Measurements from ENCODE around the gene RFT1.

RFT1 gene

GRCh38 chr3:53166781-53167291 is 36.6 kb upstream of the RFT1 start:
- Histone ChIP-seq H3K36me3 (ENCODE audit: control insufficient read depth in 1 of 2, insufficient read depth in 2 of 2, low read depth in 1 of 2, low read length in 2 of 2) (peaks cover 0 to 29% of the 10 kb centered on the region in 2 experiments), H2BK12ac (ENCODE audit: low read length in 2 of 2) (peak overlapping the region; percentile 73 to 77), H2AFZ (ENCODE audit: low read depth, low read length) (no peak overlapping the region), H4K91ac (ENCODE audit: low read length) (peak overlapping the region; percentile 98), H2BK5ac (ENCODE audit: low read depth, low read length, poor library complexity, severe bottlenecking) (no peak overlapping the region), H2BK120ac (ENCODE audit: low read depth, low read length) (peak overlapping the region; percentile 91), H3K4ac (ENCODE audit: low read depth in 1 of 2, low read length in 2 of 2) (peak overlapping the region; percentile 79 to 98), H3K27ac (ENCODE audit: low read length, poor library complexity, severe bottlenecking) (peak overlapping the region; percentile 5), H3K4me2 (ENCODE audit: low read length, poor library complexity, severe bottlenecking) (no peak overlapping the region), H3K9me3 (ENCODE audit: control insufficient read depth, low read length) (no peaks in the 10 kb centered on the region), H2BK15ac (ENCODE audit: low read depth, poor library complexity, severe bottlenecking) (peak overlapping the region; percentile 45), H4K8ac (ENCODE audit: low read length) (peak overlapping the region; percentile 99), H3K18ac (ENCODE audit: low read depth in 1 of 2, low read length in 2 of 2) (peak overlapping the region; percentile 94 to 99), H3K4me1 (ENCODE audit: control insufficient read depth, insufficient read depth, low read depth, low read length) (peaks cover 50% of the 10 kb centered on the region), H3K9ac (ENCODE audit: low read length) (peak overlapping the region; percentile 68), H3K23ac (ENCODE audit: low read length in 2 of 2) (peak overlapping the region in 1 of 2 experiments; percentile 51), H3K4me3 (ENCODE audit: insufficient read depth in 1 of 2, low read depth in 1 of 2, low read length in 2 of 2) (peak overlapping the region in 1 of 2 experiments; percentile 35), H2AK5ac (ENCODE audit: low read length, severe bottlenecking) (peak overlapping the region; percentile 52), H3K14ac (ENCODE audit: low read length in 2 of 2) (peak overlapping the region in 1 of 2 experiments; percentile 94), H3K79me1 (replicated peaks; ENCODE audit: low read length, poor library complexity, severe bottlenecking) (peaks cover 24% of the 10 kb centered on the region), H3K27me3 (ENCODE audit: control insufficient read depth in 1 of 2, insufficient read depth in 1 of 2, low read length in 2 of 2) (no peaks in the 10 kb centered on the region)
- WGBS, result 34% methylated on average over 9 of the region's 9 CpGs
- peak; percentile 69 for DNase-seq

- Histone ChIP-seq H3K9me3 (ENCODE audit: control insufficient read depth, low read length) (no peaks in the 10 kb centered on the region), H2AFZ (ENCODE audit: low read depth, low read length) (no peak overlapping the region), H4K8ac (ENCODE audit: low read length) (peak overlapping the region; percentile 99), H3K79me1 (replicated peaks; ENCODE audit: low read length, poor library complexity, severe bottlenecking) (peaks cover 23% of the 10 kb centered on the region), H3K18ac (ENCODE audit: low read depth in 1 of 2, low read length in 2 of 2) (peak overlapping the region in 1 of 2 experiments; percentile 99), H3K27me3 (ENCODE audit: control insufficient read depth in 1 of 2, insufficient read depth in 1 of 2, low read length in 2 of 2) (no peaks in the 10 kb centered on the region), H3K9ac (ENCODE audit: low read length) (no peak overlapping the region), H3K36me3 (ENCODE audit: control insufficient read depth in 1 of 2, insufficient read depth in 2 of 2, low read depth in 1 of 2, low read length in 2 of 2) (peaks cover 0 to 28% of the 10 kb centered on the region in 2 experiments), H2BK5ac (ENCODE audit: low read depth, low read length, poor library complexity, severe bottlenecking) (no peak overlapping the region), H3K4ac (ENCODE audit: low read depth in 1 of 2, low read length in 2 of 2) (peak overlapping the region; percentile 79 to 98), H2BK12ac (ENCODE audit: low read length in 2 of 2) (peak overlapping the region; percentile 73 to 77), H3K4me1 (ENCODE audit: control insufficient read depth, insufficient read depth, low read depth, low read length) (peaks cover 44% of the 10 kb centered on the region), H3K14ac (ENCODE audit: low read length in 2 of 2) (peak overlapping the region in 1 of 2 experiments; percentile 94), H3K4me3 (ENCODE audit: insufficient read depth in 1 of 2, low read depth in 1 of 2, low read length in 2 of 2) (no peak overlapping the region), H4K91ac (ENCODE audit: low read length) (peak overlapping the region; percentile 98), H2AK5ac (ENCODE audit: low read length, severe bottlenecking) (no peak overlapping the region), H2BK120ac (ENCODE audit: low read depth, low read length) (no peak overlapping the region), H3K27ac (ENCODE audit: low read length, poor library complexity, severe bottlenecking) (no peak overlapping the region), H2BK15ac (ENCODE audit: low read depth, poor library complexity, severe bottlenecking) (no peak overlapping the region), H3K23ac (ENCODE audit: low read length in 2 of 2) (no peak overlapping the region), H3K4me2 (ENCODE audit: low read length, poor library complexity, severe bottlenecking) (no peak overlapping the region)
- 100% methylated on average over 3 of the region's 4 CpGs for WGBS
- no peak for DNase-seq
These were observed 36.0 kb upstream of the RFT1 start for GRCh38 chr3:53166206-53166605.

- no peak overlapping the region for H3K18ac ChIP-seq (ENCODE audit: low read depth in 1 of 2, low read length in 2 of 2)
- no peak overlapping the region for H2BK5ac ChIP-seq (ENCODE audit: low read depth, low read length, poor library complexity, severe bottlenecking)
- H3K4me1 ChIP-seq (ENCODE audit: control insufficient read depth, insufficient read depth, low read depth, low read length), result peaks cover 43% of the 10 kb centered on the region
- no peak for DNase-seq
- H2AFZ ChIP-seq (ENCODE audit: low read depth, low read length), result no peak overlapping the region
- no peak overlapping the region for H3K4me3 ChIP-seq (ENCODE audit: insufficient read depth in 1 of 2, low read depth in 1 of 2, low read length in 2 of 2)
- H3K79me1 ChIP-seq (replicated peaks; ENCODE audit: low read length, poor library complexity, severe bottlenecking), result peaks cover 23% of the 10 kb centered on the region
- H2AK5ac ChIP-seq (ENCODE audit: low read length, severe bottlenecking), result no peak overlapping the region
- no peak overlapping the region for H2BK120ac ChIP-seq (ENCODE audit: low read depth, low read length)
- H3K4me2 ChIP-seq (ENCODE audit: low read length, poor library complexity, severe bottlenecking), result no peak overlapping the region
- peak overlapping the region; percentile 43 for H4K91ac ChIP-seq (ENCODE audit: low read length)
- H3K23ac ChIP-seq (ENCODE audit: low read length in 2 of 2), result no peak overlapping the region
- no peak overlapping the region for H3K27ac ChIP-seq (ENCODE audit: low read length, poor library complexity, severe bottlenecking)
- H2BK12ac ChIP-seq (ENCODE audit: low read length in 2 of 2), result no peak overlapping the region
- H3K9ac ChIP-seq (ENCODE audit: low read length), result no peak overlapping the region
- WGBS, result 76% methylated on average over 9 of the region's 9 CpGs
- no peak overlapping the region for H3K4ac ChIP-seq (ENCODE audit: low read depth in 1 of 2, low read length in 2 of 2)
- H2BK15ac ChIP-seq (ENCODE audit: low read depth, poor library complexity, severe bottlenecking), result no peak overlapping the region
- no peaks in the 10 kb centered on the region for H3K27me3 ChIP-seq (ENCODE audit: control insufficient read depth in 1 of 2, insufficient read depth in 1 of 2, low read length in 2 of 2)
- no peak overlapping the region for H3K14ac ChIP-seq (ENCODE audit: low read length in 2 of 2)
- H4K8ac ChIP-seq (ENCODE audit: low read length), result no peak overlapping the region
- peaks cover 0 to 19% of the 10 kb centered on the region in 2 experiments for H3K36me3 ChIP-seq (ENCODE audit: control insufficient read depth in 1 of 2, insufficient read depth in 2 of 2, low read depth in 1 of 2, low read length in 2 of 2)
- no peaks in the 10 kb centered on the region for H3K9me3 ChIP-seq (ENCODE audit: control insufficient read depth, low read length)
These were observed 34.7 kb upstream of the RFT1 start for GRCh38 chr3:53164911-53165310.

GRCh38 chr3:53163444-53164387 is 33.5 kb upstream of the RFT1 start:
- Histone ChIP-seq H3K27me3 (ENCODE audit: control insufficient read depth in 1 of 2, insufficient read depth in 1 of 2, low read length in 2 of 2) (no peaks in the 10 kb centered on the region), H3K4me3 (ENCODE audit: insufficient read depth in 1 of 2, low read depth in 1 of 2, low read length in 2 of 2) (peak overlapping the region in 1 of 2 experiments; percentile 77), H3K4me1 (ENCODE audit: control insufficient read depth, insufficient read depth, low read depth, low read length) (peaks cover 36% of the 10 kb centered on the region), H2AFZ (ENCODE audit: low read depth, low read length) (no peak overlapping the region), H2BK5ac (ENCODE audit: low read depth, low read length, poor library complexity, severe bottlenecking) (no peak overlapping the region), H3K4ac (ENCODE audit: low read depth in 1 of 2, low read length in 2 of 2) (peak overlapping the region in 1 of 2 experiments; percentile 5), H2BK12ac (ENCODE audit: low read length in 2 of 2) (peak overlapping the region; percentile 46 to 75), H3K14ac (ENCODE audit: low read length in 2 of 2) (no peak overlapping the region), H3K79me1 (replicated peaks; ENCODE audit: low read length, poor library complexity, severe bottlenecking) (peaks cover 19% of the 10 kb centered on the region), H3K9ac (ENCODE audit: low read length) (no peak overlapping the region), H3K4me2 (ENCODE audit: low read length, poor library complexity, severe bottlenecking) (peak overlapping the region; percentile 9), H3K18ac (ENCODE audit: low read depth in 1 of 2, low read length in 2 of 2) (peak overlapping the region in 1 of 2 experiments; percentile 89), H2AK5ac (ENCODE audit: low read length, severe bottlenecking) (no peak overlapping the region), H4K8ac (ENCODE audit: low read length) (peak overlapping the region; percentile 55), H3K9me3 (ENCODE audit: control insufficient read depth, low read length) (no peaks in the 10 kb centered on the region), H3K36me3 (ENCODE audit: control insufficient read depth in 1 of 2, insufficient read depth in 2 of 2, low read depth in 1 of 2, low read length in 2 of 2) (peaks cover 0 to 16% of the 10 kb centered on the region in 2 experiments), H3K27ac (ENCODE audit: low read length, poor library complexity, severe bottlenecking) (no peak overlapping the region), H3K23ac (ENCODE audit: low read length in 2 of 2) (no peak overlapping the region), H2BK15ac (ENCODE audit: low read depth, poor library complexity, severe bottlenecking) (peak overlapping the region; percentile 38), H4K91ac (ENCODE audit: low read length) (peak overlapping the region; percentile 52), H2BK120ac (ENCODE audit: low read depth, low read length) (no peak overlapping the region)
- 83% methylated on average over 4 of the region's 6 CpGs for WGBS
- peak; percentile 32 for DNase-seq

All from mesenchymal stem cell (in vitro differentiated cells and primary cell).